Astrocyte (in vitro differentiated cells and primary cell): ENCODE results near the gene IDE. TPM values are rescaled to one million over a fixed set of nuclear protein-coding genes. Genes with fewer than 3 reads are reported as not detected.
A peak's percentile ranks its signal among the peaks of the same experiment; 100 is the strongest.

Experiments
- DNase-seq: peaks from one replicate; pipeline ENCODE4 v3.0.0-alpha.2; 2010; ENCODE audit warnings: low read depth
- FAIRE-seq: peaks from 2 replicates; lab custom pipeline; 2011; peaks lifted over from hg19 to GRCh38; lab: Jason Lieb, UNC
- H2AFZ ChIP-seq: 2 replicates; pipeline ENCODE4 v1.6.0; 2012; ENCODE audit warnings: low read depth, low read length, inconsistent platforms
- H3K27ac ChIP-seq: 2 replicates; pipeline ENCODE4 v1.5.1; 2011; ENCODE audit warnings: low read depth, low read length, inconsistent platforms
- H3K27me3 ChIP-seq: 2 replicates; pipeline ENCODE4 v1.6.0; 2011; ENCODE audit warnings: low read length, inconsistent platforms; ENCODE audit not compliant: insufficient read depth
- H3K36me3 ChIP-seq: 2 replicates; pipeline ENCODE4 v1.5.1; 2011; ENCODE audit warnings: low read length, inconsistent platforms; ENCODE audit not compliant: insufficient read depth
- H3K4me1 ChIP-seq: 2 replicates; pipeline ENCODE4 v1.5.1; 2011; ENCODE audit warnings: low read length, inconsistent platforms; ENCODE audit not compliant: insufficient read depth
- H3K4me2 ChIP-seq: 2 replicates; pipeline ENCODE4 v1.6.0; 2012; ENCODE audit warnings: low read length, inconsistent platforms
- H3K4me3 ChIP-seq: 2 replicates; pipeline ENCODE4 v1.5.1; 2011; ENCODE audit warnings: low read depth, mild to moderate bottlenecking, low read length, inconsistent platforms; ENCODE audit not compliant: insufficient read depth
- H3K79me2 ChIP-seq: 2 replicates; pipeline ENCODE4 v1.6.0; 2012; ENCODE audit warnings: mild to moderate bottlenecking, low read length, inconsistent platforms; ENCODE audit not compliant: insufficient read depth
- H3K9ac ChIP-seq: 2 replicates; pipeline ENCODE4 v1.6.0; 2012; ENCODE audit warnings: mild to moderate bottlenecking, low read length, inconsistent platforms
- H3K9me3 ChIP-seq: 2 replicates; pipeline ENCODE4 v1.5.1; 2012; ENCODE audit warnings: low read depth, mild to moderate bottlenecking, low read length, inconsistent platforms; ENCODE audit not compliant: insufficient read depth
- H4K20me1 ChIP-seq: 2 replicates; pipeline ENCODE4 v1.6.0; 2012; ENCODE audit warnings: low read length, inconsistent platforms; ENCODE audit not compliant: insufficient read depth
- H3K27ac Mint-ChIP-seq: one replicate; pipeline ENCODE4 v1.8.0; 2021; ENCODE audit warnings: mild to moderate bottlenecking, mixed read lengths; ENCODE audit not compliant: unreplicated experiment
- H3K27me3 Mint-ChIP-seq: one replicate; pipeline ENCODE4 v1.8.0; 2021; ENCODE audit warnings: low read depth, mixed read lengths; ENCODE audit not compliant: unreplicated experiment
- H3K36me3 Mint-ChIP-seq: one replicate; pipeline ENCODE4 v1.8.0; 2021; ENCODE audit warnings: low read depth, mixed read lengths; ENCODE audit not compliant: unreplicated experiment
- H3K4me1 Mint-ChIP-seq: one replicate; pipeline ENCODE4 v1.8.0; 2021; ENCODE audit warnings: low read depth, mixed read lengths; ENCODE audit not compliant: unreplicated experiment
- H3K4me3 Mint-ChIP-seq: one replicate; pipeline ENCODE4 v1.8.0; 2021; ENCODE audit warnings: mild to moderate bottlenecking, moderate library complexity, mixed read lengths; ENCODE audit not compliant: unreplicated experiment
- H3K9me3 Mint-ChIP-seq: one replicate; pipeline ENCODE4 v1.8.0; 2021; ENCODE audit warnings: mild to moderate bottlenecking, mixed read lengths; ENCODE audit not compliant: unreplicated experiment
- CTCF ChIP-seq: IDR thresholded peaks from 2 replicates; pipeline ENCODE4 v1.5.1; 2011; ENCODE audit warnings: low read depth, mild to moderate bottlenecking, inconsistent platforms, low read length, moderate library complexity; ENCODE audit not compliant: insufficient read depth
- EZH2 ChIP-seq: IDR thresholded peaks from 2 replicates; pipeline ENCODE4 v1.6.1; 2012; ENCODE audit warnings: mild to moderate bottlenecking, low read length, inconsistent platforms; ENCODE audit not compliant: insufficient read depth
- total RNA-seq: library from RNA; stranded (reverse); gene quantifications from 2 replicates; pipeline ENCODE4 v1.2.1, GENCODE V29; 2021

Gene IDE
- total RNA-seq, 1 donor from 2014 or later: 35.9 TPM

GRCh38 chr10:92547676-92548075 lies 26.2 kb downstream of the IDE start:
- Histone ChIP-seq H3K4me2 (no peak overlapping the region), H3K79me2 (peaks cover 27% of the 10 kb centered on the region), H3K4me1 (no peaks in the 10 kb centered on the region), H3K27me3 (no peaks in the 10 kb centered on the region), H3K9me3 (no peaks in the 10 kb centered on the region), H3K4me3 (no peak overlapping the region), H3K27ac (no peak overlapping the region), H4K20me1 (peaks cover 32% of the 10 kb centered on the region), H3K9ac (no peak overlapping the region), H3K36me3 (no peaks in the 10 kb centered on the region), H2AFZ (no peak overlapping the region)
- FAIRE-seq (no peak), DNase-seq (no peak)
- no peak for TF ChIP-seq CTCF
- no peak for TF ChIP-seq EZH2
- Mint-ChIP-seq H3K27me3 (no peaks in the 10 kb centered on the region), H3K4me1 (peaks cover 5% of the 10 kb centered on the region), H3K4me3 (no peak overlapping the region), H3K36me3 (peaks cover 2% of the 10 kb centered on the region), H3K27ac (no peak overlapping the region), H3K9me3 (no peaks in the 10 kb centered on the region)

GRCh38 chr10:92545556-92545955 lies 28.3 kb downstream of the IDE start:
- no peaks in the 10 kb centered on the region for H3K27me3 Mint-ChIP-seq
- no peak overlapping the region for H3K4me3 ChIP-seq
- no peaks in the 10 kb centered on the region for H3K4me1 ChIP-seq
- TF ChIP-seq CTCF (no peak), EZH2 (no peak)
- H3K4me2 ChIP-seq: no peak overlapping the region
- no peak overlapping the region for H3K4me3 Mint-ChIP-seq
- H2AFZ ChIP-seq: no peak overlapping the region
- no peak for DNase-seq
- H3K9ac ChIP-seq: no peak overlapping the region
- no peak overlapping the region for H3K27ac ChIP-seq
- H3K36me3 ChIP-seq: no peaks in the 10 kb centered on the region
- H3K4me1 Mint-ChIP-seq: peaks cover 5% of the 10 kb centered on the region
- H3K9me3 ChIP-seq: no peaks in the 10 kb centered on the region
- H3K27me3 ChIP-seq: no peaks in the 10 kb centered on the region
- H3K36me3 Mint-ChIP-seq: peaks cover 2% of the 10 kb centered on the region
- peak; percentile 41 for FAIRE-seq
- H3K9me3 Mint-ChIP-seq: no peaks in the 10 kb centered on the region
- H3K27ac Mint-ChIP-seq: no peak overlapping the region
- peaks cover 43% of the 10 kb centered on the region for H4K20me1 ChIP-seq
- H3K79me2 ChIP-seq: peaks cover 27% of the 10 kb centered on the region

- Mint-ChIP-seq H3K27ac (no peak overlapping the region), H3K4me3 (no peak overlapping the region), H3K27me3 (no peaks in the 10 kb centered on the region), H3K9me3 (no peaks in the 10 kb centered on the region), H3K4me1 (peaks cover 5% of the 10 kb centered on the region), H3K36me3 (peaks cover 1% of the 10 kb centered on the region)
- Histone ChIP-seq H3K27me3 (no peaks in the 10 kb centered on the region), H3K9ac (no peak overlapping the region), H3K27ac (no peak overlapping the region), H3K9me3 (no peaks in the 10 kb centered on the region), H3K4me2 (no peak overlapping the region), H3K4me3 (no peak overlapping the region), H2AFZ (no peak overlapping the region), H3K79me2 (peaks cover 30% of the 10 kb centered on the region), H4K20me1 (peaks cover 50% of the 10 kb centered on the region), H3K36me3 (no peaks in the 10 kb centered on the region), H3K4me1 (no peaks in the 10 kb centered on the region)
- FAIRE-seq: no peak
- TF ChIP-seq EZH2: no peak
- no peak for TF ChIP-seq CTCF
- peak; percentile 58 for DNase-seq
Measured at GRCh38 chr10:92544296-92544695, 29.6 kb downstream of the IDE start.
